ENCODE results near the gene SPECC1L.

- no peak for TF ChIP-seq CTCF (IDR thresholded peaks at IDR 0.05)
- TF ChIP-seq POLR2A (IDR thresholded peaks at IDR 0.05) = no peak
Measured at GRCh38 chr22:24426851-24427499, 156.3 kb downstream of the SPECC1L start.

All from upper lobe of left lung (tissue), 4 donors.